ENCODE results near the gene PNLDC1.
"Not testable (repeated sequence)": the region's sequence is repeated elsewhere in the genome, so short reads cannot be mapped to it uniquely, and the experiment has no call there.

DNA sequence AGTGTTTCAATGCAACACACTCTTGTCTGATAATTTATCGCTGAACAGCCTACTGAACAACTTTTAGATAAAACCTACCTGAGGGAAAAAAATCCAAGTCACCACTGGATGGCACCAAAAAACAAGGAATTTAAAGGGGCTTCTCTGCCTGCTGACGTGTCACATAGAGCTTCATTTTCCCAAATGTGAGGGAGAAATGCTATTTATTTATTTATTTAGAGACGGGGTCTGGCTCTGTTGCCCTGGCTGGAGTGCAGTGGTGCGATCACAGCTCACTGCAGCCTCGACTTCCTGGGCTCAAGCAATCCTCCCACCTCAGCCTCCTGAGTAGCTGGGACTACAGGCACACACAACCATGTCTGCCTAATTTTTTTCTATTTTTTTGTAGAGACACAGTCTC, 63.3 kb downstream of the PNLDC1 start:
- TF ChIP-seq, protein P1, sequence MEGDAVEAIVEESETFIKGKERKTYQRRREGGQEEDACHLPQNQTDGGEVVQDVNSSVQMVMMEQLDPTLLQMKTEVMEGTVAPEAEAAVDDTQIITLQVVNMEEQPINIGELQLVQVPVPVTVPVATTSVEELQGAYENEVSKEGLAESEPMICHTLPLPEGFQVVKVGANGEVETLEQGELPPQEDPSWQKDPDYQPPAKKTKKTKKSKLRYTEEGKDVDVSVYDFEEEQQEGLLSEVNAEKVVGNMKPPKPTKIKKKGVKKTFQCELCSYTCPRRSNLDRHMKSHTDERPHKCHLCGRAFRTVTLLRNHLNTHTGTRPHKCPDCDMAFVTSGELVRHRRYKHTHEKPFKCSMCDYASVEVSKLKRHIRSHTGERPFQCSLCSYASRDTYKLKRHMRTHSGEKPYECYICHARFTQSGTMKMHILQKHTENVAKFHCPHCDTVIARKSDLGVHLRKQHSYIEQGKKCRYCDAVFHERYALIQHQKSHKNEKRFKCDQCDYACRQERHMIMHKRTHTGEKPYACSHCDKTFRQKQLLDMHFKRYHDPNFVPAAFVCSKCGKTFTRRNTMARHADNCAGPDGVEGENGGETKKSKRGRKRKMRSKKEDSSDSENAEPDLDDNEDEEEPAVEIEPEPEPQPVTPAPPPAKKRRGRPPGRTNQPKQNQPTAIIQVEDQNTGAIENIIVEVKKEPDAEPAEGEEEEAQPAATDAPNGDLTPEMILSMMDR (IDR thresholded peaks at IDR 0.05; ENCODE audit: insufficient read depth, low read depth, low read length) = peak; percentile 55
- not testable (repeated sequence) for TF ChIP-seq EZH2 (IDR thresholded peaks at IDR 0.05; ENCODE audit: insufficient read depth, low read length)
